Activated CD4-positive, alpha-beta T cell treated with anti-CD3 and anti-CD28 coated beads for 48 hours (primary cell): ENCODE results near the gene DTX3L.

Source experiments
- DNase-seq: peaks from one replicate; pipeline ENCODE4 v3.0.0-alpha.2; 2020

Gene DTX3L

DNA sequence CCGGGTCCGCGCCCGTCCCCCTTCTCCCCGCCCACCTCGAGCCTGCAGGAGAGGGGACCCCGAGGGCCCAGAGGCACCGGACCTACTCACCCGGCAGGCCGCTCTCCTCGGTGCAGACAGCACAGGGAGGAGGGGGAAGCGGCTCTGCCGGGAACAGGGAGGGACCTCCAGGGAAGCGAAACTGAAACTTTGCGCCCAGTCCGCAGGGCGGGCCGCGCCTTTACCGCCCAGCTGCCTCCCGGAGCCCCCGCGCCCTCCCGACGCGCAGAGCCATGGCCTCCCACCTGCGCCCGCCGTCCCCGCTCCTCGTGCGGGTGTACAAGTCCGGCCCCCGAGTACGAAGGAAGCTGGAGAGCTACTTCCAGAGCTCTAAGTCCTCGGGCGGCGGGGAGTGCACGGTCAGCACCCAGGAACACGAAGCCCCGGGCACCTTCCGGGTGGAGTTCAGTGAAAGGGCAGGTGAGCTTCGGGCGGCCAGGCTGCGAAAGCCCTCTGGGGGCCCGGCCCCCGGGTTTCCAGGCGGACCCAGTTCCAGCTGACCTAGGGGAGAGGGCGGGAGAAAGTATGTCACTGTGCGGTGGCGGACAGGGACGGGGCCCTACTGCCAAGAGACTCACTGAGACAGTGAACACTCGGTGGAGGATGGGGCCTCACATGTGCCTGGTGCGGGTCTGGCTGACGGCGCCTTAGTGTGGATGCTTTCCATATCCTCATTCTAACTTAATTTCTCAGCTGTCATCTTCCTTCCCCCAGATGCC lies at the start of gene DTX3L, which contains the start of gene PARP9:
Gene DTX3L (plus strand): TSS at position 184 of the 758 bp plus-strand sequence. CDS start 89 bp downstream, at position 273.
Gene PARP9 (minus strand): TSS at position 146 of the 758 bp plus-strand sequence. CDS start 4,680 bp downstream, outside the sequence.
- DNase-seq, result peak; percentile 84

DNA sequence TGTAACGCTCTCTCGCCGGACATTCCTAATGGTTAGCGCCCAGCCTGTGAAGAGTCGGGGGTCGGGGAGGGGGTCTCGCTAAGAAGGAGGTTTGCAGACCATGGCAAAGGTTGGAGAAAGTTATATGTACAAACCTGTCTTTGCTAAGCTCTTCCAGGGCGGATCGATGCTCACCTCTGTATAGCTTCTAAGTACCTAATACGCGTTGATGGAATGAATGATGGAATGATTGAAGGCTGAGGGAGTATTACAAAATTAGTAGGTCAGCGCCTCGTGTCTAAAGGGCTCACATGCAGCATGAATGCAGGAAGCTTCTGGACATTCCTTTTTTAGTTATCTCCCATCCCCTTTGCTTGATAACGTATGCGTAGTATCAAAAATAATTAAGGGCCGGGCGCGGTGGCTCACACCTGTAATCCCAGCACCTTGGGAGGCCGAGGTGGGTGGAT lies 49.1 kb upstream of the DTX3L start:
- DNase-seq, result no peak

GRCh38 chr3:122515870-122516269 lies 48.3 kb upstream of the DTX3L start:
- DNase-seq, result no peak

- no peak for DNase-seq
Measured at GRCh38 chr3:122516846-122517360, 47.2 kb upstream of the DTX3L start.

GRCh38 chr3:122519693-122520092 lies 44.4 kb upstream of the DTX3L start:
- DNase-seq, result no peak

- no peak for DNase-seq
Measured at GRCh38 chr3:122520861-122521260, 43.3 kb upstream of the DTX3L start.

DNA sequence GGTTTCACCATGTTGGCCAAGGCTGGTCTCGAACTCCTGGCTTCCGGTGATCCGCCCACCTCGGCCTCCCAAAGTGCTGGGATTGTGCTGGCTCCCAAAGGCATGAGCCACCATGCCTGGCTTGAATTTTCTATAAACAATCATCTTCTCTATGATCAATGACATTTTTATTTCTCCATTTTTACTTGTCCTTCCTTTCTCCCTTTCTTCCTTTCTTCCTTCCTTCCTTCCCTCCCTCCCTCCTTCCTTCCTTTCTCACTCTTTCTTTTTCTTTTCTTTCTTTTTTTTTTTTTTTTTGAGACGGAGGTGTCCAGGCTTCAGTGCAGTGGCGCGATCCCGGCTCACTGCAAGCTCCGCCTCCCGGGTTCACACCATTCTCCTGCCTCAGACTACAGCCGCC lies 40.8 kb upstream of the DTX3L start:
- no peak for DNase-seq

- no peak for DNase-seq
Measured at GRCh38 chr3:122530164-122530563, 34.0 kb upstream of the DTX3L start.

DNA sequence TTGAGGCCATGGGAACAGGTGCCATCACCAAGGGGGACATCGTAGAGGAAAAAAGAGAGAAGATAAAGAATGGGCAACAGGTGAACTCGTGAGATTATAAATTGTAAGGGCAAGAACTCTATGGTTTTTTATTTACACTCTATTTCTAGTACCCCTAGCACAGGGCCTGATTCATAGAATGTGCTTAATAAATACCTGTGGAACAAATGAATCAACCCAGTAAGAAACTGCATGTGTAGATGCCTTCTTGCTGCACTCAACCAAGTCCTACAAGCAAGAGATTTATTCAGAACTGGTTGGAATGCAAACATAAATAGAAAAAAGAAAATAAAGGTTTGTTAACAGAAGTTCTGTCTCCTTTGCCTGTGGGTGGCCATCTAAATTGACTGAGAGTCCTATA lies 30.7 kb upstream of the DTX3L start:
- DNase-seq, result no peak

DNA sequence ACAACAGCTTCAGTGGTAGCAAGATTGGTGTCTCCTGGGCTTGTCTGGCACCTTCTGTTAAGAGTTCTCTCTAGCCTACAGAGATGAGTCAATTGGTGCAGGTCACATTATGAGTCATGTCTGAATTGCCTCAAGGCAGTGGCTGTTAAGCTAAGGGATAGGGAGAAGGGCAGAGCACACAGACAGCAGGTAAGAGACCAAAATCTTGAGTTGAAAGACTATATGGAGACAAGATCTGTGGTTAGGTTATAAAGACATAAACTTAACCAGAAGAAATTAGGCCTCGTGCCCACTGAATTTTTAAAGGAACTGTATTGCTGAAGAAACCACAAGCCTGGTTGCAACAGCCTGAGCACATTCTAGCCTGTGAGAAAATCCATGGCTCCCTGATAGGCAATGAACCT lies 30.2 kb upstream of the DTX3L start:
- DNase-seq, result peak; percentile 54

DNA sequence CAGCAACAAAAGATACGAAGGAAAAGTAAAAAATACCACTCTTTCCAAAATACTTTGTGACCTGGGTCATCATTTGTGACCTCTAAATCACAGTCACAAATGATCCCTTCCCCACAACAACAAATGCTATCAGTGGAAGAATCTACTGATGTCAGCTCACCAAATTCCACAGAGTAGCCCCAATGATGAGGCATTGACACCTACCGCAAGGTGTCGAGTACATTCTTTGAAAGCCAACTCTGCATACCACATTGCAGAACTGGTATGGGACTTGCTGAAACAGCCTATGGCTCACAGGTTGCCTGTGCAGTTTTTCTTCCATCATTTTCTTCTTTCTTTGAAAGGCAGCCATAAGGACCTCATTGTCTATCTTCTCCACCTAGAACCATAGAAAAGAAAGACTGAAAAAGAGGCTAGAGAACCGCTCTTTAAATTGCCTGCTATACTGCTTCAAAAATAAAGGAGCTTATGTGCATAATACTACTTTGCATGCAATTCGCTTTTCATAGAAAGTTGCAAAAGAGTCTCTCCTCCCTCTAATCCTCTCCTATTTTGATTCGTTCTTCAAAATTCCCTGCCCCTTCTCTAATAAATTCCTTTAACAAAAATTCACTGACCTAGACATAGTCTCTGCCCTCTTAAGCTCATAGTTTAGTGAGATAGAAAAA lies 28.0 kb upstream of the DTX3L start:
- no peak for DNase-seq

DNA sequence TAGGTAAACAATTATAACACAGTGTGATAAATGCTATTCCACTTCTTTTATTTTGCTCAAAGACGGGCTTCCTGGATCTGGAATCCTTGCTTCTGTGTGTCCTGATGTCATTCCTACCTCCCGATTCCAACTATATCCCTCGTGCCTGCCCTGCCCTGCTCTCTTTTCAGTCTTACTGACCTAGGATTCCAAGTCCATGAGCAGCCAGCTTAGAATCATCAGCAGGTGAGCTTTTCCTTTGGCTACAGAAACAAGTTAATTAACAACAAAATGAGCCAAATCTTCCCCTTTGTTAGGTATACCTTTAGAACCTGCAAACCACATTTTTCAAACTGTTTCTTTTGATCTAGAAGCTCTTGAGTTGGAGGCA lies 27.5 kb upstream of the DTX3L start:
- DNase-seq, result no peak

- DNase-seq, result no peak
Measured at GRCh38 chr3:122538956-122539490, 25.1 kb upstream of the DTX3L start.

GRCh38 chr3:122546151-122546550 lies 18.0 kb upstream of the DTX3L start:
- DNase-seq, result no peak

DNA sequence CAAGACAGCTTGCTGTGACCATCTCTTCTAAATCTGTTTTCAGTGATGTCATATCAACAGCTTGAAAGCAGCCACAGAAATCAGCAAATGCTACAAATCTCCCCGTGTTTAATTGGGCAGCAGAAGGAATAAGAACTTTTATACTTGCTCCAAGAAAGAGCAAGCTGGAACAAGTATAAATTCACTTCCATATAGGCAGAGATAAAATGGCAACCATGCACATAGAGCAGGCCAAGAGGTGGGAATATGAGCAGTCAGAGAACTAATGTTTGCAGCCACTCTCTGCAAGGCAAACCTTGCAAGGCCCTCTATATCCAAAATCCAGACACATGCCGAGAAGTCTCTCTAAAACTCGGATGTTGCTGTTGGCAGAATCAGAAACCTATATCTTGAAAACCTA lies 16.1 kb upstream of the DTX3L start:
- DNase-seq, result no peak

DNA sequence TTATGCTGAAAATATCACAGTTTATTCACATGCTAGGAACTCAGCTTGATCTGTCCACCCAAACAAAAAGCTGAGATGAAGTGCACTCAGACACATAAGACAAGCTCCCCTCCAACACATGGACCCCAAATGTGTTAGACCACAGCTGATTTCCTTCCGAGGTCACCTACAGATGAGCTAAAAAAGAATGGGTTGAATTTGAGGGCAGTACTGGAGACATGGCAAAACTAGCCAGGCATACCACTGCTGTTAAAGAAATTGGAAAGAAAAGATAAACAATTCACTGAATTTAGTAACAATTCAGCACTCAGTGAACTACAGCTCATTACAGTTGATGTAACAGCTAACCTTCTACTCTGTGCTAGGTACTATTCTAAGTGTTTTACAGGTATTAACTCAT lies 15.5 kb upstream of the DTX3L start:
- DNase-seq, result no peak

DNA sequence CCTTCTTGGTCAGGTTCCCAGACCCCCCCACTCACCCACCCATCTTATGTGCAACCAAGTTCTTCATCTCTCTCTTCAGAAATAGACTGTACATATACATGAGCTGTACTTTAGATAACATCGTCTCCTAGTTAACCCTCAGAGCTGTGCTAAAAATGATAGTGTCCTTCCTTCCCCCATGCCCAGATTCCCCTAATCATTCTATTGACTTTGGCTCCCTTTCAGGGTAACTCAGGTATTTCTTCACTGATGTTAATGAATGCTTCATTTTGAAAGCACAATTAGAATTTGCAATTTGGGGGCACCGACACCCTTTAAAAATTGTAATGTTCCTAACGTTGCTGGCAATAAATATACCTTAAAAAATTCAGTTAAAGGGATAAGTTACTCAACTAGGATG lies 11.0 kb upstream of the DTX3L start:
- no peak for DNase-seq

GRCh38 chr3:122555275-122556071 lies 8.7 kb upstream of the DTX3L start:
- no peak for DNase-seq

- DNase-seq, result no peak
Measured at GRCh38 chr3:122557356-122557755, 6.8 kb upstream of the DTX3L start.

DNA sequence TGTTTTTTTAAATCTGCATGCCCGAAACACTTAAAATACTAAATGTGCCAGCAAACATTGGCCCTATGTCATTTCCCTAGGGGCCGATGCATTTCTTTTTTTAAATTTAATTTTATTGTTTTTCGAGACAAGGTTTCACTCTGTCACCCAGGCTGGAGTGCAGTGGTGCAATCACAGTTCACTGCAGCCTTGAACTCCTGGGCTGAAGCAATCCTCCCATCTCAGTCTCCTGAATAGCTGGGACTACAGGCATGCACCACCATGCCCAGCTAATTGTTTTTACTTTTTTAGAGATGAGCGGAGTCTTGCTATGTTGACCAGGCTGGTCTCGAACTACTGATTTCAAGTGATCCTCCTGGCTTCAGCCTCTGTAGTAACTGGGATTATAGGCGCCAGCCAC lies 5.5 kb upstream of the DTX3L start:
- DNase-seq, result no peak

GRCh38 chr3:122559906-122560305 lies 4.2 kb upstream of the DTX3L start:
- no peak for DNase-seq

DNA sequence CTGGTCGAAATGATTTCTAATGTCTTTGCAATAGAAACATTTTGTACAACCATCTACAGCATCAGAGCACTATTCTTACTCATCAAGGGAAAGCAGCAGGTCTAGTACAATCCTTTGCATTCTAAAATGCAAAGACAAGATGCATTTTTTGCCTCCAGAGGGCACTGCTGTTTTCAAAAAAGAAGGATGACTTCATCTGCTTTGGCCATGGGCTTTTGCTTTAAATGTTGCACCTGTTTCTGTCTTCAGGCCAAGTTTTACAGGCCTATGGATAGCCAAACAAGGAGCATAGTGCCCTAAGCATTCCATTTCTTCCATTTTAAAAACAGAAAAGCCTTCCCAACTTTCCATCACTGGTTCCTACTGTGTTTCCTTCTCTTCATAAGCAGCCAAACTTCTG lies 3.5 kb upstream of the DTX3L start:
- peak; percentile 65 for DNase-seq
